Muscle of back (tissue), 13 donors: ENCODE results near the gene TAS2R50. TPM values are rescaled to one million over a fixed set of nuclear protein-coding genes. Genes with fewer than 3 reads are reported as not detected.
"Not testable (repeated sequence)": the region's sequence is repeated elsewhere in the genome, so short reads cannot be mapped to it uniquely, and the experiment has no call there.

ENCODE experiments used
- DNase-seq, 3 donors: peaks; one replicate each; pipeline versions ENCODE4 v3.0.0 to v3.0.0-alpha.2; 2013
- long read RNA-seq, 9 donors: transcript quantifications; one replicate each; lab custom pipeline, GENCODE V29; 2026
- polyA plus RNA-seq, 10 donors: library from polyadenylated mRNA; unstranded; fragments of 120-200 nt; gene quantifications; one replicate each; pipeline ENCODE4 v1.2.1, GENCODE V29; 2013; ENCODE audit not compliant: insufficient read length in 10 of 10

TAS2R50 gene
- under 1 TPM in 2 of 10 donors, not detected in 8; 0.28 to 0.29 TPM for polyA plus RNA-seq
- long read RNA-seq, donor 1 = 0 reads
- long read RNA-seq, donor 2 = 0 reads
- long read RNA-seq, donor 3 = 0 reads
- long read RNA-seq, donor 4 = 0 reads
- long read RNA-seq, donor 5 = 0 reads
- long read RNA-seq, donor 6 = 0 reads
- long read RNA-seq, donor 7 = 0 reads
- long read RNA-seq, donor 8 = 0 reads
- long read RNA-seq, donor 9 = 0 reads

- DNase-seq = no peak
Measured at GRCh38 chr12:10986812-10987211, at the start of gene TAS2R50. Gene TAS2R50, minus strand, starts transcription at chr12:10986912. Its CDS starts 52 bp downstream, at chr12:10986860.

- DNase-seq = not testable (repeated sequence)
Measured at GRCh38 chr12:11033959-11034358, 47.2 kb upstream of the TAS2R50 start.

GRCh38 chr12:11031307-11031706 is 44.6 kb upstream of the TAS2R50 start, which contains the start of gene TAS2R31:
Gene TAS2R31, minus strand, starts transcription at chr12:11031407. Its CDS starts 72 bp downstream, at chr12:11031335.
- DNase-seq = no peak

GRCh38 chr12:11026118-11026517 is 39.4 kb upstream of the TAS2R50 start:
- DNase-seq = no peak

- no peak for DNase-seq
Measured at GRCh38 chr12:11023387-11023786, 36.7 kb upstream of the TAS2R50 start.

GRCh38 chr12:11022520-11022919 is 35.8 kb upstream of the TAS2R50 start, which contains the start of gene TAS2R19:
Gene TAS2R19, minus strand, starts transcription at chr12:11022620. Its CDS starts 49 bp downstream, at chr12:11022571.
- no peak for DNase-seq

- no peak for DNase-seq
Measured at GRCh38 chr12:11016937-11017336, 30.2 kb upstream of the TAS2R50 start.

- DNase-seq = no peak
Measured at GRCh38 chr12:11015775-11016430, 29.2 kb upstream of the TAS2R50 start.

- DNase-seq = no peak
Measured at GRCh38 chr12:11014234-11014633, 27.5 kb upstream of the TAS2R50 start.

GRCh38 chr12:11007608-11008007 is 20.9 kb upstream of the TAS2R50 start:
- DNase-seq = no peak

- no peak for DNase-seq
Measured at GRCh38 chr12:10998204-10998603, 11.5 kb upstream of the TAS2R50 start, which contains the start of gene TAS2R20. Gene TAS2R20, minus strand, starts transcription at chr12:10998304. Its CDS starts 429 bp downstream, at chr12:10997875.

- no peak for DNase-seq
Measured at GRCh38 chr12:10994307-10994706, 7.6 kb upstream of the TAS2R50 start.

- no peak for DNase-seq
Measured at GRCh38 chr12:10989107-10989506, 2.4 kb upstream of the TAS2R50 start.

- DNase-seq = no peak
Measured at GRCh38 chr12:10982244-10982643, 4.5 kb downstream of the TAS2R50 start.

- DNase-seq = no peak
Measured at GRCh38 chr12:10974965-10975364, 11.7 kb downstream of the TAS2R50 start.

- peak; percentile 15 to 23 (median 18) for DNase-seq
Measured at GRCh38 chr12:10968765-10969456, 17.8 kb downstream of the TAS2R50 start.

GRCh38 chr12:10967409-10967808 is 19.3 kb downstream of the TAS2R50 start:
- DNase-seq = peak; percentile 6 to 40 (median 24)

GRCh38 chr12:10966314-10966713 is 20.4 kb downstream of the TAS2R50 start:
- DNase-seq = no peak

- no peak for DNase-seq
Measured at GRCh38 chr12:10965476-10965875, 21.2 kb downstream of the TAS2R50 start.

GRCh38 chr12:10960211-10960610 is 26.5 kb downstream of the TAS2R50 start:
- DNase-seq = no peak

- no peak for DNase-seq
Measured at GRCh38 chr12:10959804-10960203, 26.9 kb downstream of the TAS2R50 start.

- peak in 1 of 3 donors; percentile 16 for DNase-seq
Measured at GRCh38 chr12:10957741-10958140, 29.0 kb downstream of the TAS2R50 start.

- no peak for DNase-seq
Measured at GRCh38 chr12:10956085-10956484, 30.6 kb downstream of the TAS2R50 start.
